CD4-positive, alpha-beta T cell treated with Interleukin-6 at 100 ng/mL for 8 hours (primary cell): Measurements from ENCODE around the gene MRPL1.

Experiments used
- DNase-seq: peaks from one replicate; pipeline ENCODE4 v3.0.0-alpha.2; 2020; ENCODE audit warnings: mixed read lengths, low spot score

The MRPL1 gene

DNA sequence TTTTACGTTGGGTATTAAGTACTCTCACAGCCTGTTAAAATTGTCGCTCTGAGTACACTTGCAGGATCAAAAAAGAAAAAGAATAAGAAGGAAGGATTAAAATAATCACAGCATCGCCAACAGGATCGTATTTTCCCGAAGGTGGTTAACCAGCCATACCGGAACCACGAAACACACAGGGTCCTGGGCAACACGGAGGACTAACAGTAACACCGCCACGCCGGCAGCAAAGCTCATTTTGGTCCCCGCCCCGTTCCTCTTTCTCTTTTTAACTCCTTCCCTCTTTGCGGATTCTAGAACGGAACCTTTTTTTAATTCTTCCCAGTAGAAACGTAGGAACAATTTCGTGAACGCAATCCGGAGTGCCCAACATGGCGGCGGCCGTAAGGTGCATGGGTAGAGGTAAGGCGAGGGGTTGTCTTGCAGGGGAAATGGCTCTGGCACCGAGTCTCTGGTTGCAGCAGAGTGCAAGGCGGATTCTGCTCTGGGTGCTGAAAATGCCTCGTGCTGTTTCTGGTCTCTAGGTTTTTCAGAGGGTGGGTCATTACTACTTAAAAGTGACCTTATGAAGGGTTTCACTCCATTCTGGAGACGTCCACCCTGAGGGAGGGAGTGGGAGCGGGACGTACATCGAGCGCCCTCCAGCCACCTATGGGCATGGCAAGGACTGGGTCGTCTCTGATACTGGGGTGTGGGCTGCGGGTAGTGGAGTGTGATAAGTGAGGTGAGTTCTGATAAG, at the start of gene MRPL1:
TSS of gene MRPL1 (plus strand) at position 353 of the 739 bp plus-strand sequence. CDS start at position 372, 19 bp downstream.
- DNase-seq: peak; percentile 90

GRCh38 chr4:77815636-77816035, 47.0 kb upstream of the MRPL1 start:
- no peak for DNase-seq

- DNase-seq: no peak
Measured at GRCh38 chr4:77816546-77816945, 46.1 kb upstream of the MRPL1 start.

GRCh38 chr4:77817304-77818072, 45.1 kb upstream of the MRPL1 start:
- DNase-seq: no peak

- peak; percentile 47 for DNase-seq
Measured at GRCh38 chr4:77818073-77818601, 44.5 kb upstream of the MRPL1 start.

DNA sequence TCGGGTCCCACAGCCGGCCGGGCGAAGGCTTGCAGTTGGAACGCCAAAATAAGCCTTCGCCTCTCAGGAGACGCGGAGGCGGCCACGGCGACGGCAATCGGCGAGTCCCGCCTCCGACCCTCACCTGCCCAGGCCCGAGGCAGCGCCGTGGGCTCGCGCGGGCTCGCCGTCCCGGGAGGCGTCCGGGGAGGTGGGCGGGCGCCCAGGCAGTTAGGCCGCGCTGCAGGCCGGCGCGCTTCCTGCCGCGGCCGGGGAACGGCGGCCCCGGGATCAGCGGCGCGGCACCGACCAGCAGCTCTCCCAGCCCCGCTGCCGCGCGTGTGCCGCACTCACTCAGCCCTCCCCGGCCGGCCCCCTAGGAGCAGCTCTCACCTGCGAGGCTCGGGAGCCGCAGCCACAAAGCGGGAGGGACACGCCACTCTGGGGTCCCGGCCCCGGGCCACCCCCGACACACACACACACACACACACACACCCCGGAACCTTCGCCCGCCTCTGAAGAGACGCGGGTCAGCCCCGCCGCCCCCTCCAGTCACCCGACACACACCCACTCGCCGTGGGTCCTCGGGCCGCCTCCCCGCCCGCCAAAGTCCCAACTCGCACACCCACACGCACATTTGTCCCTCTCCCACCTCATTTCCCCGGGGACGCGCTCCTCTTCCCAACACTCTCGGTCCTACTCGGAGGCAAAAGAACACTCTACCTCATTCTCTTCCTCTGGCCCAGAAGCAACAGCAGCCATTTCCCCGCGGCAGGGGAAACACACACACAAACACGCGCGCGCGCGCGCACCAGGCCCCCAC, 43.8 kb upstream of the MRPL1 start, which contains the start of gene CNOT6L:
TSS of gene CNOT6L (minus strand) at position 767 of the 802 bp plus-strand sequence. CDS start at position 707, 60 bp downstream.
- peak; percentile 85 for DNase-seq

DNA sequence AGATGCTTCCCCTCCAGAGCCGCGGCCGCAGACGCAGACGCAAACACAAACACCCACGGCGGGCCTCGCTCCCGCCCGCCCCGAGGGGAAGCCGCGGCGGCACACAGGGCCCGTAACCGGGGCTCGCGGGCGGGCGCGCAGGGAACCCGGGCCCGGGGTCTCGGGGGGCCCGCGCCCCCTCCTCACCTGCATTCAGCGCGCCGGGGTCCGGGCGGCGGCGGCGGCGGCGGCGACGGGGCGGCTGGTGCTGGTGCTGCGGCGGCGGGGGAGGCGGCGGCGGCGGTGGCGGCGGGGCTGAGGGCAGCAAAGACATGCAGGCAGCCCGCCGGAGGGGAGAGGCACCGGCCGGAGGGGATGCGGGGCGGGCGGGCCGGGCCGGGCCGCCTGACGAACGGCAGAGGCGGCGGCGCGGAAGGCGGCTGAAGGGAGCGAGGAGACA, 43.2 kb upstream of the MRPL1 start:
- no peak for DNase-seq

- peak; percentile 94 for DNase-seq
Measured at GRCh38 chr4:77819843-77820648, 42.6 kb upstream of the MRPL1 start.

GRCh38 chr4:77820649-77821561, 41.7 kb upstream of the MRPL1 start:
- DNase-seq: no peak

- peak; percentile 71 for DNase-seq
Measured at GRCh38 chr4:77821775-77822174, 40.9 kb upstream of the MRPL1 start.

DNA sequence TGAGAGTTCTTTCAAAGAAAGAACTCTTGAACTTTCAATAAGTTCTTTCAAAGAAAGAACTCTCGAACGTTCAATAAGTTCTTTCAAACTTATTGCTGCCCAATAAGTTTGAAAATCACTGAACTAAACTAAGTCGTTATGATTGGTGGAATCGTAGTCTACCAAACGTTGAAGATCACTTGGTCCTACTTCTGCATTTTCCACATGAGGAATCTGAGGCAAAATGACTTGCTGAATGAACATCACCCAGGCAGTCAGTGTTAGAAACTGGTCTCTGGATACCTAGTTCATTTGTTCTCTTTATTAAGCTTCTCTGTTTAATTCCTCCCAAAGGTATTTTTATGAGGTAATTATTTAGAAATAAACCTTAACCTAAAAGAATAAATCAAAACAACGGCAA, 36.4 kb upstream of the MRPL1 start:
- no peak for DNase-seq

DNA sequence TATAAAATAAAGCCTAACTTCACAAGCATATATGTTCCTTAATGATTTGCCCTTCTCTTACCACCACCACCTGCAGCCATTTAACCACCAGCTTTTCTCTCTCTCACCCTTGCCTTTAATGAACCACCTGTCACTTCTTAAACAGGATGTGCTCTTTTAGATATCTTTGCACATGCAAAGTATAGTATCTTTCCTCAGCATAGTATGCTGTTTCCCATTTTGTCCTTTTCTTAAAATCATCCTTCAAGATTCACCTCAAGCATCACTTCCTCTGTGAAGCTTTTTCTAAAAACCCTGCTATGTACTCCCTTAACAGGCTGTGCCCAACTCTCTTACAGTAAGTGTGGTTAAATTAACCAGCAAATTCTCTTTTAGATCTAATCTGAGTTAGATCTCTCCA, 35.3 kb upstream of the MRPL1 start:
- DNase-seq: peak; percentile 33

GRCh38 chr4:77833126-77833724, 29.4 kb upstream of the MRPL1 start:
- DNase-seq: no peak

DNA sequence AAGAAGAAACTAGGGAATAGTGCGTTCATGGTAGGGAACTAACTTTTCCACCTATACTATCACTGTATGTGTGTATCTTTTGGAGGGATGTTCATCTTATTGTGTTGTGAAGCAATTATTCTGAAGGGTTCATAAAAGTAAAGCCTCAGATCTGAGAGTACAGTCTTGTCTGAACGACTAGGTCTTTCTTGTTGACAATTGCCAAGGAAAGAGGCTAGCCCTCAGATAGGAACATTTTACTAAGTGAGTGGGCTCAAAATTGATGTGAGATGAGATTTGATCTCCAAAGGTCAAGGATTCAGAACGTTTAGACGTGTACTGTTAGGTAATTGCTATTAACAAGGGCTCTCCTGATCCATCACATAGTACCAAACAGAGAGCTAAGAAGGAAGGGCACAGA, 28.2 kb upstream of the MRPL1 start:
- no peak for DNase-seq

GRCh38 chr4:77843628-77844027, 19.0 kb upstream of the MRPL1 start:
- DNase-seq: no peak

GRCh38 chr4:77844363-77844762, 18.3 kb upstream of the MRPL1 start:
- no peak for DNase-seq

DNA sequence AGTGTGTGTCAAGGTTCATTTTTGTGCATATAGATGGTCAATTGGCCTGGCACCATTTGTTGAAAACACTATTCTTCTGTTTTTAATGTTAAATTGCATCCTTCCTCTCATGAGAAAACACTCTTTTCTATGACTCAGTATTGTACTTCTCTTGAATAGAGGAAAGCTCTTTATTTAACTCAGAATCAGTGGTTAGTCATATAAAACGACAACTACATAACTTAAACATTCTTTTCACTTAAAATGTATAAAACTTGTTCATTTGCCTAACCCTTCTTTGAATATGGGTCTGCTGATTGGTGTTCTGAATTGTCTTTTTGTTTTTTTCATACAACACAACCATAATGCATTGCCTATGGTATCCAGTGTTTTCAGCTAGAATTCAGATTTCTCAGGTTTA, 17.2 kb upstream of the MRPL1 start:
- DNase-seq: no peak

DNA sequence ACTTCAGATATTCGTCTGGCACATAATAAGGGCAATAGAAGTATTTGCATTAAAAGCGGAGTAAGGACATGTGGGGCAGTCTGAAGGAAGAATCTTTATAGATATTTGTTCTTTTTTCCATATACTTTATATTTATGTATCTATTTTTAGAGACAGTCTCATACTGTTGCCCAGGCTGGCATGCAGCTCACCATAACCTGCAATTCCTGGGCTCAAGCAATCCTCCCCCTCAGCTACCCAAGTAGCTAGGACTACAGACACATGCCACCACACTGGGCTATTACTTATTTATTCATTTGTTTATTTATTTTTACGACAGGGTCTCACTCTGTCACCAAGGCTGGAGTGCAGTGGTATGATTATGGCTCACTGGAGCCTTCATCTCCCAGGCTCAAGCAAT, 16.7 kb upstream of the MRPL1 start:
- no peak for DNase-seq

GRCh38 chr4:77848508-77848907, 14.1 kb upstream of the MRPL1 start:
- DNase-seq: no peak
